ENCODE data around the gene JMJD7.

Gene JMJD7

GRCh38 chr15:41884458-41884857 is 56.6 kb downstream of the JMJD7 start:
- H3K4me3 ChIP-seq (ENCODE audit: low read length) = no peak overlapping the region
- TF ChIP-seq CTCF (IDR thresholded peaks at IDR 0.05; ENCODE audit: insufficient read depth, low read depth, low read length, missing control alignments) = no peak
- no peak for DNase-seq (ENCODE audit: low read depth)

GRCh38 chr15:41885321-41885720 is 57.4 kb downstream of the JMJD7 start:
- TF ChIP-seq CTCF (IDR thresholded peaks at IDR 0.05; ENCODE audit: insufficient read depth, low read depth, low read length, missing control alignments) = no peak
- DNase-seq (ENCODE audit: low read depth) = no peak
- H3K4me3 ChIP-seq (ENCODE audit: low read length) = no peak overlapping the region

GRCh38 chr15:41885841-41886240 is 57.9 kb downstream of the JMJD7 start:
- no peak for TF ChIP-seq CTCF (IDR thresholded peaks at IDR 0.05; ENCODE audit: insufficient read depth, low read depth, low read length, missing control alignments)
- H3K4me3 ChIP-seq (ENCODE audit: low read length) = no peak overlapping the region
- DNase-seq (ENCODE audit: low read depth) = no peak

- no peak for TF ChIP-seq CTCF (IDR thresholded peaks at IDR 0.05; ENCODE audit: insufficient read depth, low read depth, low read length, missing control alignments)
- no peak for DNase-seq (ENCODE audit: low read depth)
- no peak overlapping the region for H3K4me3 ChIP-seq (ENCODE audit: low read length)
Observed at GRCh38 chr15:41886741-41887140, 58.8 kb downstream of the JMJD7 start.

- DNase-seq (ENCODE audit: low read depth) = no peak
- H3K4me3 ChIP-seq (ENCODE audit: low read length) = no peak overlapping the region
Observed at GRCh38 chr15:41887161-41887560, 59.3 kb downstream of the JMJD7 start.

More at GRCh38 chr15:41887161-41887560, 59.3 kb downstream of the JMJD7 start:
- TF ChIP-seq CTCF (IDR thresholded peaks at IDR 0.05; ENCODE audit: insufficient read depth, low read depth, low read length, missing control alignments) = no peak

Data from epithelial cell of esophagus (primary cell).